NCI-H2227 (cell line): ENCODE measurements around the gene KIAA1328.
"Not testable (repeated sequence)": the region's sequence is repeated elsewhere in the genome, so short reads cannot be mapped to it uniquely, and the experiment has no call there.

ENCODE experiments used
- DNase-seq: peaks from one replicate; lab custom pipeline; 2025; ENCODE audit not compliant: unreplicated experiment; lab: John Stamatoyannopoulos, UW

The KIAA1328 gene

DNA sequence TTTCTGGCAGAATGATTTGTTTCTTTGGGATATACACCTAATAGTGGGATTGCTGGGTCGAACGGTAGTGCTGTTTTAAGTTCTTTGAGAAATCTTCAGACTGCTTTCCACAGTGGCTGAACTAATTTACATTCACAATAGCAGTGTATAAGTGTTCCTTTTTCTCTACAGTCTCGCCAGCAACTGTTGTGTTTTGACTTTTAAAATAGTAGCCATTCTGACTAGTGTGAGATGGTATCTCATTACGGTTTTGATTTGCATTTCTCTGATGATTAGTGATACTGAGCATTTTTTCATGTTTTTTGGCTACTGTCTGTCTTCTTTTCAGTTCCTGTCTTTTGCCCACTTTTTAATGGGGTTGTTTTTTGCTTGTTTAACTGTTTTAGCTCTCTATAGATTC is 306.2 kb downstream of the KIAA1328 start:
- DNase-seq: no peak

- no peak for DNase-seq
Measured at GRCh38 chr18:37138456-37138855, 309.5 kb downstream of the KIAA1328 start.

GRCh38 chr18:37139876-37140275 is 310.9 kb downstream of the KIAA1328 start:
- DNase-seq: no peak

DNA sequence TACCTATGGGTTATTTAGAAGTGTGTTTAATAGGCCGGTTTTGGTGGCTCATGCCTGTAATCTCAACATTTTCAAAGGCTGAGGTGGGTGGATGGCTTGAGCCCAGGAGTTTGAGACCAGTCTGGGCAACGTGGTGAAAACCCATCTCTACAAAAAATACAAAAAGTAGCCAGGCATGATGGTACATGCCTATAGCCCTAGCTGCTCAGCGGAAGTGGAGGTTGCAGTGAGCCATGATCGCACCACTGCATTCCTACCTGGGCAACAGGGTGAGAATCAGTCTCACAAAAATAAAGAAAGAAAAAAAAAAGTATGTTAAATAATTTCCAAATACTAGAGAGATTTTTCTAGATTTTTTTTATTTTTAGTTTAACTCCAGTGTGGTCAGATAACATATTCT is 316.0 kb downstream of the KIAA1328 start:
- DNase-seq: no peak

- DNase-seq: no peak
Measured at GRCh38 chr18:37156330-37156942, 327.5 kb downstream of the KIAA1328 start.

- no peak for DNase-seq
Measured at GRCh38 chr18:37160038-37160820, 331.3 kb downstream of the KIAA1328 start.

- no peak for DNase-seq
Measured at GRCh38 chr18:37161491-37161890, 332.6 kb downstream of the KIAA1328 start.

GRCh38 chr18:37162551-37162950 is 333.6 kb downstream of the KIAA1328 start:
- no peak for DNase-seq

GRCh38 chr18:37163119-37163518 is 334.2 kb downstream of the KIAA1328 start:
- no peak for DNase-seq

DNA sequence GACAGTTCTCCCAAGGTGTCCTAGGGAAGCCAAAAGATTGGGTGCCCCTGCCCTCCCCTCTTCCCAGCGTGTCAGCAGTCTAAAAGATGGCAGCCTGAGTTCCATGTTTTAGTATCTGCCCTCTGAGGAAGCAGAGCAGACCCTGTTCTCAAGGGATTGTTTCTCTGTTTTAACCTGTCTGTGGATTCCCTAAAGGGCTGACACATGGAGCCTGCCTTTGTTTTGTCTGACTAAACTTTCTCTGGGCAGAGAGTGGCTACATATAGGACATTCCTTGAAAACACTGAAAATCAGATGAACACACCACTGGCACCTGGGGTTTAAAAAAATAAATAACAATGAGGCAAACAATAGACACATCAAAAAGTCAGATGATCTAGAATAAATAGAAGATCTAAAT is 337.6 kb downstream of the KIAA1328 start:
- DNase-seq: no peak

- not testable (repeated sequence) for DNase-seq
Measured at GRCh38 chr18:37166966-37167365, 338.0 kb downstream of the KIAA1328 start.

DNA sequence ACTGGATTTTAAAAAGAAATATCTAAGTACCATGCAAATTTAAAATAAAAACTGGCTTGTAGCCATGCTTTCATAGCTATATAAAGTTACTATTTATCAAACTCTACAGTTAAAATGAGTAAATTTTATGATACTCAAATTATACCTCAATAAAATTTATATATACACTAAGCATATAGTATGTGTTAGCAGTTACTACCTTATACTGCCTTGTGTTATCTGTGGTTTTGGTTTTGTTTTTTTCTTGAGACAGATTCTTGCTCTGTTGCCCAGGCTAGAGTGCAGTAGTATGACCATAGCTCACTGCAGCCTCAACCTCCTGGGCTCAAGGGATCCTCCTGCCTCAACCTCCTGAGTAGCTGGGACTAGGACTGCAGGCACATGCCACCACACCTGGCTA is 342.1 kb downstream of the KIAA1328 start:
- DNase-seq: no peak

GRCh38 chr18:37173384-37173783 is 344.5 kb downstream of the KIAA1328 start:
- no peak for DNase-seq

DNA sequence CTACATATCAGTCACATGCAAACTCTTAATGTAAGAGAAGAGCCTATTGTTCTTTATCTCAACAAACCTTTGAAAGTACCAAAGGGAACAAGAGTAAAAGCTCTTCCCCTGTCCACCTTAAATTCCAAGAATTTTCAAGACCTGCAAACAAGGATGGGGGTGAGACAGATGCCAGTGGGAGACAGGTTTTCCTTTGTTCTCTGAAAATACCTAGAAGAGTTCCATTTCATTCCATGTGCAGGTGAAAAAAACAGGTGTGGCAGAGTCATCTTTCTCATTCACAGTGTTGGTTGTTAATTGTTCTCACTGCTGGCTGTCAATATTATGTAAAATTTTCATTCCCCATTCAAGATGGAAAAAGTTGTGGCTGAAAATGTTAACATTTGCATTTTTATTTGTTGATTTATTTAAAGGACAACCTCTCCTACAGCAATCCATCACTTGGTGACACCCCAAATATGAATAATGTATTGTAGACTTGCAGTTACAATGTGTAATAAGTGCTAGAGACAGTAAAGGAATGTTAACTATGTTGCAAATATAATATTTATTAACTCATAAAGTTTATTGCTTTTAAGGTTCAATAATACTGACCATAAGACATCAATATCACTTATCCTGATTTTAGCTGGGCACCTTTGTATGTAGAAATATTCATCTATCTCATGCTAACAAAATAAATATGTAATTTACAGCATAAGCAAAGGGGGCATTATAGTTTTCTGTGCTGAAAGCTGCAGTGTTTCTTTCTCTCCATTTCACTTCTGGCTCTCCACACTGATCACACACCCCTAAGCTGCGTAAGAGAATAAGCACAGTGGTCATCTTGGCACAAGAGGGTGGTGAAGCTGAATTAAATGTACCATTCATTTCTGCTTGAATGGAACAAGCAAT is 347.0 kb downstream of the KIAA1328 start:
- DNase-seq: no peak

GRCh38 chr18:37176621-37176934 is 347.7 kb downstream of the KIAA1328 start:
- no peak for DNase-seq

DNA sequence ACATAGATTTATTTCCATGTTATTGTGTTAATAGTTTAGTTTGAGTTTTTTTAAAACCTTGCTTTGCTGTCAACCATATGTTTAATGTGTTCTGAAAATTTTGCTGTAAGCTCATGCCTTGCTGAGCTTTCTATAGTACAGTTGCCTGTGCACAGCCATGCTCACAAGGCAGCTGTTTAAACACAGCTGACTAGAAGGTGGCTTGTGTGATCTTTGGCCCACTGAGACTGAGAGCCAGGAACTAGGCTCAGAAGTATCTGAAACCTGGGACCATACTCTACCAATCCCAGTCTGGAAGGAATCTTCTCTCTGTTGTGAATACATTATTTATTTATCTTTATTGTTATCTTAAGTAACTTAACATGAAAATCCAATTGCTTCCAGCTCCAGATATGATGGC is 350.5 kb downstream of the KIAA1328 start:
- DNase-seq: no peak

GRCh38 chr18:37180086-37180485 is 351.2 kb downstream of the KIAA1328 start:
- DNase-seq: no peak

- DNase-seq: no peak
Measured at GRCh38 chr18:37182340-37183135, 353.6 kb downstream of the KIAA1328 start.

GRCh38 chr18:37184209-37184868 is 355.4 kb downstream of the KIAA1328 start:
- DNase-seq: no peak

GRCh38 chr18:37188016-37188791 is 359.3 kb downstream of the KIAA1328 start:
- no peak for DNase-seq
